DMS79 treated with DMSO at 0.1 percent for 48 hours (cell line): Measurements from ENCODE around the gene NFYA.

ENCODE experiments used
- DNase-seq: peaks from one replicate; lab custom pipeline; 2025; lab: John Stamatoyannopoulos, UW

Gene NFYA

DNA sequence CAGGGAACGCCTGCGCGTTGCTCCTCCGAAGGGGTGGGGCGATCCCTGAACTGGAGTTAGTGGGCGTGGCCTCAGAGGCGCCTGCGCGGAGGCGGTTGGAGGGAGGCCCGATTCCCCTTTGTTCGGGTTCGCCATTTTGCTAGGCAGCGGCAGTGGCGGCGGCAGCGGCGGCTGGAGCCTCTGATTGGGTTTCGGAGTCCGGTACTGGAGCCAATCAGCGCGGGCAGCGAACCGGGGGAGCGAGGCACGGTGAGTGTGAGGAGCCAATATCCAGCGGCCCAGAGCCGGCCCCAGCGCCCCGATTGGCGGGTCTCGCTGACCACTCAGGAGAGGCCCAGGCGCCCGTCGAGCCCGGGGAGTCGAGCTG, at the start of gene NFYA:
Gene NFYA (plus strand): TSS at position 139 of the 367 bp plus-strand sequence. CDS start 6,116 bp downstream, outside the sequence.
- peak; percentile 100 for DNase-seq

DNA sequence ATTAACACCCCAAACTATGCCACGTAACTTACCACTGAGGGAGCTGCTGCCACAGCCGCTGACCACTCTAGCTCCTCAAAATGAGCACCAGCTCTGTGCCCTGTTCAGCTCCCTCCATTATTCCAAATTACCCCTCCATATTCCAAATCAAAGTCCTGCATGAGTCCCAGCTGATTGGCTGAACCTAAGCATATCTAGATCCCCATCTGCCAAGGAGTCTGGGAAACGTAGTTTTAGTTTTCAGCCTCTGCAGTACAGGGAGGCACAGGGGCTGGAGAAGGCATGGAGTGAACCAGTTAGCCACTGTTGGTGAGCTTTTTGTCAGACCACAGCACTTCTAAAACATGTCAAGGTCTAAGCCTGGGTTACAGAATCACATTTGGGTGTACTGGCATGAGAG, 49.7 kb upstream of the NFYA start:
- DNase-seq = no peak

- peak; percentile 8 for DNase-seq
Observed at GRCh38 chr6:41025966-41026530, 46.7 kb upstream of the NFYA start.

- peak; percentile 88 for DNase-seq
Observed at GRCh38 chr6:41027241-41027640, 45.5 kb upstream of the NFYA start.

DNA sequence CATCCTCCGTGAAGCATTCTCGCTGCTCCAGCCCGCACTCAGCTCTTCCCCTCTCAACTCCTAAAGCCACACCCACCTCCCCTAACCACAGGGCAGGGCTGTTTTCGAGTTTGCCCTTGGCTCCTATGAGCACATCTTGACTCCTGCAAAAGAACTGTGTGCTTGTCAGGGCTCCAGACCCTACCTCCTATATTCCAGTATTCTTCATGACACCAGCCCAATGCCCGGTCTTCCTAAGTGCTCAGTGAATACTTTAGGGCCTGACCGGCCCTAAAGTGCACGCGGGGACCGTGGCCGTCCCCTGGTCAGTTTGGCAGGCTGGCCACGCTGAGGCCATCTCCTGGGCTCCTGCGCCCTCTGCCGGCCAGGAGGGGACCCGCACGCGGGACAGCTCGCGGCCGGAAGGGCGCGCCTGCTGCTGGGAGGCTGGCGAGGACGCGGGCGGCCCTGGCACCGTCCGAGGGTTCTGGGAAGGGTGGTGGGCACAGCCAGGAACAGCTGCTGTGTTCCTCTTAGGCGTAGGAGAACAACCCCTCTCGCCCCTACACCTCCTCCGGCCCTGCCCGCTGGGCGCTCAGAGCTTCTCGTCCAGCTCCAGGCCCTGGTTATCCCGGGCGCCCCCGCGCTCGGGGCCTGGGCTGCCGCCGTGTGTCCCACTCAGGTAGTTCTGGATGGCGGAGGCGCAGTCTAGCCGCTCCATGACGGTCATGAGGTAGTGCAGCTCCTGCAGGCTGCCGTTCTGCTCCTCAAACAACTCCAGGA, 44.8 kb upstream of the NFYA start:
- peak; percentile 94 for DNase-seq

GRCh38 chr6:41028561-41029412, 44.0 kb upstream of the NFYA start:
- peak; percentile 54 for DNase-seq

GRCh38 chr6:41032830-41033229, 39.9 kb upstream of the NFYA start:
- DNase-seq = no peak

DNA sequence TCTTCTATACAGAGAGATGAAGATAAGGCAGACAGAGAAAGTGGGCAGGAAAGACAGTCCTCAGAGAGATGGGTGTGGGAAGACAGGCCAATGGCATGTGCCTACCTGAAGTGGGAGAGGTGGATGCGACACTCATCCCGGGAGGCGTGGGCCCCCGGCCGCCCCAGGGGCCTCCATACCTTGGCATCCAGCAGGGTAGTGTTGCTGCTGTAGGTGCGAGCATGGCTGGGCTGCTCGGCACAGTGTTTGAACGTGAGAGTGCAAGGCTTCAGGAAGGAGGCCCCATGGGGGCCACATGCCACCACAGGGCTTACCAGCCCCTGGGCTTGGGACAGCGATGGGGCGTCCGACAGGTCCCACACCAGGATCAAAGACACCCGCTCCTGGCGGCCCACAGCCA, 39.0 kb upstream of the NFYA start:
- DNase-seq = no peak

DNA sequence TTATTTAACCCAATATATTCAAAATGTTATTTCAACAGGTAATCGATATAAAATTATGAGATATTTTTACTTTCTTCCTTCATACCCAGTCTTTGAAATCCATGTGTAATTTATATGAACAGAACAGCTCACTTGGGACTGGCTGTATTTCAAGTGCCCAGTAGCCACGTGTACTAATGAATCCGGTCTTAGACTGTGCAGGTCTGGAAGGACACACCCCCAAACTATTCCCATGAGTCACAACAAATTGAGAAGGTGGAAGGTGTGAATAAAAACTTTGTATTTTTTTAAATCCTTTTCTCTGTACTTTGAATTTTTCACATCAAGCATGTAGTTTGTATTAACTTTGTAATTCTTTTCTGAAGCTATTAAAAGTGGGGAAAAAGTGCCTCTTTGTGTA, 36.6 kb upstream of the NFYA start:
- no peak for DNase-seq

- DNase-seq = no peak
Observed at GRCh38 chr6:41036601-41037000, 36.2 kb upstream of the NFYA start.

- DNase-seq = no peak
Observed at GRCh38 chr6:41037107-41037900, 35.5 kb upstream of the NFYA start.

- DNase-seq = no peak
Observed at GRCh38 chr6:41038205-41038604, 34.6 kb upstream of the NFYA start.

DNA sequence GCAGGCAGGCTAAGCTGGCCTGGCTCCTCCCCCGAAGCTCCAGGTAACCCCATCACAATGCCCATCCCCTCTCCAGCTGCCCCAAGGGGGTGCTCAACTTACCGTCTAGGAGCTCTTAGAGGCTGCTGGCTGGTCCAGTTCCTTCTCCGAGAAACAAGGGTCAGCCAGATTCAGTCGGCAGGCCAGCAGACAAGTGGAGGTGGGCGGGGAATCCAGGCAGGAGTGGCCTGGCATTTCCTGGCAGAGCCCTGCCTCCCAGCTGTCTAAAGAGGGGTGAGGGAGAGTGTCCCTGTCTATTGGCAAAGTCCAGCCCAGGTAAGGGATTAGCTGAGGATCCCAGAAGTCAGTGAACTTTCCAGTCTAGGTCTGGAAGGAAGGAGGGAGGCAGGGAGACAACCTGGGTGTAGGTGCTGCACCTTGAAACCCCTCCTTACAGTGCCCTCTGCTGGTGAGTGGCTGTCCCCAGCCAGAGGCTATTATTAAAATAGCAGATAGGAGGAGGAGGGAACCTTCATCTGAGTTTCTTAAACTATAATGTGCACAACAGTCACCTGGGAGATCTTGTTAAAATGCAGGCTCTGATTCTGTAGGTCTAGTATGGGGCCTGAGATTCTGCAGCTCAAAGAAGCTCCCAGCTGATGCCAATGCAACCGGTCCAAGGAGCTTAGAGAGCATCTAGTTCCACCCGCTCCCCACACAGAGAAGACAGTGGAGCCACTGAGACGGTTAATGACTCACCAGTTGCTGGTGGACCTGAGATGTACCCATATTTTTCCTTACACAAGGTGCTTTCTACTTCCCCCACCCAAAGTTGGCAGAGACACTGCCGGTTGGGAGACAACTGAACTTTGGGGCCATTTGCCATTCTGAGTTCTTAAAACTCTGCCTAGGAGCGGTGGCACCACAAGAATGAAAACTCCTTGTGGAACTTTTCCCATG, 33.4 kb upstream of the NFYA start, which contains the start of gene UNC5CL:
Gene UNC5CL (minus strand): TSS at position 162 of the 939 bp plus-strand sequence. CDS start 4,147 bp downstream, outside the sequence.
- DNase-seq = peak; percentile 54

- no peak for DNase-seq
Observed at GRCh38 chr6:41040101-41040939, 32.5 kb upstream of the NFYA start.

DNA sequence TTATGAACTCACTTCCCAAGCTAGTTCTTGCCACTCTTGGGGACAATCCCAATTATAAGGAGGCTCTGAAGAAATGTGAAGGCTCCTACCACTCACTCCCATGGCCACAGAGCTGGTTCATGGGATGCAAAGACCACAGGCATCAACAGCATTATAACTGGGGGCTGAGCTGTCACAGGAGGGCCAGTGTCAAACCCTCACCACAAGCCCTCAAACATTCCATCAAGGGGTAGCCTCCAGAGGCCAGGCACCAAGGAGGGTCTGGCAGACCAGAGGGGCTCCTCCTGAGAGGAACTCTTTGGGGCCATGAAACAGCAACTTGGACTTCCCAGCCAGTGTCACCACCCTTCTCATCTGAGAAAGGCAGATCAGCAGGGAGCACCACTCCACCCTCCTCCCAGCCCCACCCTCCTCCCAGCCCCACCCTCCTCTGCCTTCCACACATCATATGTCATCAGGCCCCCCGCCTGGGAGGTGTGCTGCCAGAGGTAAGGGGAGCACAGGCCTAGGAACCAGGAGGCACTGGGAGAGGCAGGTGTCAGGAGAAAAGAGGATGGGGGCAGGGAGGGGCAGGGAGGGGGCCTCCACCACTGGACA, 31.7 kb upstream of the NFYA start:
- no peak for DNase-seq

GRCh38 chr6:41042226-41043055, 30.3 kb upstream of the NFYA start, which contains the start of gene TSPO2:
Gene TSPO2 (plus strand): TSS chr6:41042467. CDS start chr6:41042986, 519 bp downstream.
- DNase-seq = no peak

DNA sequence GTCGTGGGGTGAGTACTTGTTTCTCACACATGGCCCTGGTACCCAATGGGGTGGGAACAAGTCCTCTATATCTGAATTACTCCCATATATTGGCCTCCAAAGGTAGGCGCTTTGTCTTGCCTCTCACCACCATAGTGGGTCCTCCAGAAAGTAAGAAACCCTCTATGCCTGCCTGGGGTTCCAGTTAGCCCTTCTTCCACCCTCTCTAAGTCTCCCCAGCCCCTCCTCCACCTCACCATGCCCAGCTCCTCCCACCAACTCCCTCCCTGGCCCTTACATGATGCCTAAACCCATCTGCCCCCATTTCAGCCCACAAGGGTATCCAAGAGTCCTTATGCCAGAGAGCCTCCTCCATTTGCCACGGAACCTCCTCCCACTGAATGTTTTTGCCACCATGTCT, 29.6 kb upstream of the NFYA start:
- DNase-seq = no peak

DNA sequence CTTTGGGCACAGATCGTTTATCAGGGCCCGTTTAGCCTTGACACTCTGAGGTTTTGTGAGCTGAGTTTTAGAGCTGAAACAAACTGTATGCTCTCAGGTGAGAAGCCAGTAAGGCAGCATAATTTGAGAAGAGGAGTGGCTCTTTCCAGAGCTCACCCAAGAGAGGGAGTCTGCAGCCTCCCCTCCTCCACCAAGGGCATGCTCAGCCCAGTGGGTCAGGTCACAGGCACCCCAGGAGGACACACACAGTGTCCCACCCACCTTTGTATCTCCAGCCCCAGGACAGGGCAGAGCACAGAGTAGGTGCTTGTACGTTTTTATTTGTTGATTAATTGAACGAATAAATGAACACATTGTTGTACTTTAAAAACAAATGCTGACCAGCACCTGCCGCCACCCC, 27.1 kb upstream of the NFYA start:
- peak; percentile 49 for DNase-seq
